A673 (cell line): ENCODE measurements around the gene SLC7A8. TPM values are rescaled to one million over a fixed set of nuclear protein-coding genes. Genes with fewer than 3 reads are reported as not detected.
"Not testable (repeated sequence)": the region's sequence is repeated elsewhere in the genome, so short reads cannot be mapped to it uniquely, and the experiment has no call there.

Experiments
- BruUV-seq: library from RNA; stranded (reverse); fragments of 400-500 nt; replicated peaks from 2 replicates; lab custom pipeline; 2021; lab: Mats Ljungman, UMichigan
- CTCF ChIA-PET: fragments of 300-600 bp; sonication (Branson Sonifier 250); formaldehyde crosslinking; loops from one replicate; lab custom pipeline; 2022; ENCODE audit warnings: antibody characterized with exemption; lab: Charles Lee
- POLR2A ChIA-PET: fragments of 300-600 bp; sonication (Branson Sonifier 250); formaldehyde crosslinking; loops from one replicate; lab custom pipeline; 2022; ENCODE audit warnings: antibody characterized with exemption; ENCODE audit not compliant: low non-redundant PET; lab: Charles Lee
- DNase-seq: peaks from one replicate; pipeline ENCODE4 v3.0.0-alpha.2; 2015; ENCODE audit warnings: low spot score
- H3K27ac ChIP-seq: fragments of 200-600 bp; sonication (generic); 2 replicates; pipeline ENCODE4 v1.5.1; 2016; ENCODE audit warnings: mixed run types, low read depth, mild to moderate bottlenecking, mixed read lengths, antibody characterized with exemption, low read length; ENCODE audit not compliant: poor library complexity, severe bottlenecking
- H3K27me3 ChIP-seq: fragments of 200-600 bp; sonication (generic); replicated peaks from 2 replicates; pipeline ENCODE4 v1.6.1; 2017; ENCODE audit warnings: mixed run types, low read depth, mild to moderate bottlenecking, mixed read lengths, antibody characterized with exemption, low read length; ENCODE audit not compliant: insufficient read depth, poor library complexity
- H3K36me3 ChIP-seq: fragments of 200-600 bp; sonication (generic); 2 replicates; pipeline ENCODE4 v1.6.1; 2016; ENCODE audit warnings: mixed run types, mild to moderate bottlenecking, mixed read lengths, antibody characterized with exemption, low read length; ENCODE audit not compliant: insufficient read depth, poor library complexity, severe bottlenecking
- H3K4me1 ChIP-seq: fragments of 200-600 bp; sonication (generic); 2 replicates; pipeline ENCODE4 v1.6.1; 2017; ENCODE audit warnings: mixed run types, mild to moderate bottlenecking, mixed read lengths, antibody characterized with exemption, low read length; ENCODE audit not compliant: insufficient read depth, poor library complexity, severe bottlenecking
- H3K4me3 ChIP-seq: fragments of 200-600 bp; sonication (generic); 2 replicates; pipeline ENCODE4 v1.5.1; 2016; ENCODE audit warnings: low read depth, mixed run types, mild to moderate bottlenecking, mixed read lengths, low read length; ENCODE audit not compliant: poor library complexity, severe bottlenecking
- H3K9me3 ChIP-seq: fragments of 200-600 bp; sonication (generic); 2 replicates; pipeline ENCODE4 v1.6.1; 2016; ENCODE audit warnings: mixed run types, low read depth, mild to moderate bottlenecking, mixed read lengths, antibody characterized with exemption, low read length; ENCODE audit not compliant: poor library complexity, severe bottlenecking
- CTCF ChIP-seq: fragments of 300-800, 200-600 bp; sonication (generic); conservative IDR thresholded peaks from 2 replicates; pipeline ENCODE4 v1.5.1; 2017; ENCODE audit warnings: low read depth, mild to moderate bottlenecking, antibody characterized with exemption, low read length, moderate library complexity, mixed read lengths
- EZH2 ChIP-seq: fragments of 200-600 bp; sonication (generic); IDR thresholded peaks from 2 replicates; pipeline ENCODE4 v1.6.1; 2017; ENCODE audit warnings: borderline replicate concordance, low read depth, mild to moderate bottlenecking, mixed read lengths, antibody characterized with exemption, low read length; ENCODE audit not compliant: poor library complexity, severe bottlenecking
- intact Hi-C: fragments of 100-400 bp; cut with micrococcal nuclease; formaldehyde crosslinking; loops from one replicate; pipeline ENCODE4 v1.10.0; 2022; ENCODE audit not compliant: unreplicated experiment
- total RNA-seq: library from RNA; stranded (reverse); gene quantifications from 2 replicates; pipeline ENCODE4 v1.2.3, GENCODE V29; 2021

SLC7A8 gene
- total RNA-seq, 1 experiment from 2014 or later: 18.3 TPM

GRCh38 chr14:23110579-23111365, 72.7 kb downstream of the SLC7A8 start:
- Histone ChIP-seq H3K27me3 (peaks cover 13% of the 10 kb centered on the region), H3K4me3 (no peak overlapping the region), H3K9me3 (no peaks in the 10 kb centered on the region), H3K4me1 (no peaks in the 10 kb centered on the region), H3K36me3 (no peaks in the 10 kb centered on the region), H3K27ac (no peak overlapping the region)
- ChIA-PET CTCF (interaction anchor here (2.4 kb wide), 1 partner anchor 10 kb away, joined by 11 read pairs; no protein-coding TSS in a partner anchor), POLR2A (no interaction called here)
- DNase-seq: no peak
- intact Hi-C loops: no loop called here
- no TSS peak for BruUV-seq
- TF ChIP-seq EZH2 (no peak), CTCF (no peak)

GRCh38 chr14:23109769-23110168, 73.7 kb downstream of the SLC7A8 start:
- intact Hi-C loops: loop anchor here (2.0 kb wide), 1 partner anchor 123 kb away; no protein-coding TSS in a partner anchor
- Histone ChIP-seq H3K27ac (no peak overlapping the region), H3K36me3 (no peaks in the 10 kb centered on the region), H3K4me1 (no peaks in the 10 kb centered on the region), H3K4me3 (no peak overlapping the region), H3K9me3 (no peaks in the 10 kb centered on the region), H3K27me3 (peaks cover 13% of the 10 kb centered on the region)
- ChIA-PET POLR2A (no interaction called here), CTCF (interaction anchor here (0.7 to 1.7 kb wide), 4 partner anchors 15 to 123 kb away, joined by 3 to 19 read pairs (median 6); partner anchors contain the start of gene ACIN1)
- TF ChIP-seq EZH2 (no peak), CTCF (no peak)
- DNase-seq: no peak
- no TSS peak for BruUV-seq

- CTCF ChIA-PET: interaction anchor here (1.0 to 1.4 kb wide), 2 partner anchors 13 to 113 kb away, joined by 4 to 7 read pairs; partner anchors contain the start of genes ACIN1 and C14orf119
- H3K4me1 ChIP-seq, H3K4me3 ChIP-seq, H3K36me3 ChIP-seq, H3K27ac ChIP-seq, BruUV-seq, POLR2A ChIA-PET, DNase-seq, H3K9me3 ChIP-seq: not testable (repeated sequence)
- intact Hi-C loops: loop anchor here (2.0 kb wide), 1 partner anchor 121 kb away; no protein-coding TSS in a partner anchor
- peaks cover 13% of the 10 kb centered on the region for H3K27me3 ChIP-seq
Observed at GRCh38 chr14:23108169-23108568, 75.3 kb downstream of the SLC7A8 start.

GRCh38 chr14:23107620-23108019, 75.8 kb downstream of the SLC7A8 start:
- intact Hi-C loops: loop anchor here (2.0 kb wide), 1 partner anchor 121 kb away; no protein-coding TSS in a partner anchor
- H3K36me3 ChIP-seq, POLR2A ChIA-PET, BruUV-seq, H3K4me1 ChIP-seq, H3K9me3 ChIP-seq, CTCF ChIA-PET, DNase-seq, H3K4me3 ChIP-seq, H3K27ac ChIP-seq: not testable (repeated sequence)
- H3K27me3 ChIP-seq: peaks cover 13% of the 10 kb centered on the region
